ENCODE results near the gene HIVEP3.

- TF ChIP-seq CTCF (IDR thresholded peaks at IDR 0.05) (no peak), POLR2A (IDR thresholded peaks at IDR 0.05) (no peak)
Measured at GRCh38 chr1:41941381-41941780, 22.7 kb upstream of the HIVEP3 start.

Data from body of pancreas (tissue), 4 donors.